ENCODE measurements around the gene EIF2B5.

DNA sequence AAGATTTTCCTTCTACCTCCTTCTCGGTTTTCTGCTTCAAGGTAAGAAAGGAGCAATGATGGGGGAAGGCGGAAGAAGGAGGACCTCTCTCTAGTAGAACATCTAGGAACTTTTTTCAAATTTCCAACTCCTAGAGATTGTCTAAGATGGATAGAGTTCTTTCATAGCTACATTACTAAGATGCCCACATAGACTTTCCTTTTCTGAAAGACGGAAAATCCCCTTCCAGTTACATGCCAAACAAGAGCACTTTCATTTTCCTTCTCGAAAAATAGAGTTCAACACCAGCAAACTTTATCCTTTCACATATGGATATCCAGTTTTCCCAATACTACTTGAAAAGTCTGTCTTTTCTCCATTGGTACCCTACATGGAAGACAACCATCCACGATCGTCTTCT is 37.6 kb upstream of the EIF2B5 start:
- no peak for TF ChIP-seq SUZ12 (IDR thresholded peaks at IDR 0.05; ENCODE audit: extremely low read depth, insufficient read depth, insufficient read length)
- TF ChIP-seq YY1 (IDR thresholded peaks at IDR 0.05; ENCODE audit: insufficient read depth, insufficient read length) = no peak
- no peak for TF ChIP-seq ZNF274 (IDR thresholded peaks at IDR 0.05; ENCODE audit: low read depth, low read length)

Data from NT2/D1 (cell line).